Measurements from ENCODE around the gene MEI1. TPM values are rescaled to one million over a fixed set of nuclear protein-coding genes. Genes with fewer than 3 reads are reported as not detected.
A peak's percentile ranks its signal among the peaks of the same experiment; 100 is the strongest.

Gene MEI1
- total and polyA plus RNA-seq, 4 donors = 1.5 to 3.6 (median 2.0) TPM

DNA sequence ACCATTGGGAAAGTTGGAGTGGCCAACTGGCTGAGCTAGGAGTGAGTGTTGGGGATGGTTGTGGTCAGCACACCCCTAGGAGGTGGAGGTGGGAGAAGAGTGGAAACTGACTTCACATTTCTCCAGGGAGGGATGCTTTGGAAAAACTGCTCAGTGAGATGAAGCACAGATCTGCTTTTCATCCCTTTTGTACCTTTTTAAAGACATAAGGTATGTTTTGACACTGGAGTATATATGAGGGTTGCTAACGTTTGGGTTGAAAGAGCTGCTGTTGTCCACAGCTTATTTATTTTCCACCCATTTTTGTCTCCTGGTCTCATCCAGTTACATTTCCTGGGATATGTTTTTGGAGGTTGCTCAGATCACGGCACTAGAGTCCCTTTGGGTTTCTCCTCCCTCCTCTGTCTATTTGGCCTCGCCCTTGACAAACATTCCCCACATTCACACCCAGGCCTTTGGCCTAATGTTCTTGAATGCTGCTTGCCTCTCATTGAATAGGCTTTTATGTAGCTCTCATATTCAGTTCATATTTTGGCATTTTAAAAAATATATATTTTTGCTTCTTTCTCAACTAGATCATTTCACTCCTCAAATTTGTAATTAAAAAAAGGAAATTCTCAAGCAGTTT is 141.9 kb downstream of the MEI1 start:
- Histone ChIP-seq H3K27ac (ENCODE audit: low read depth, low read length) (peak overlapping the region; percentile 76), H3K36me3 (ENCODE audit: control insufficient read depth, insufficient read depth, low read length) (peaks cover 33% of the 10 kb centered on the region), H3K4me3 (ENCODE audit: low read depth, low read length) (no peak overlapping the region), H3K27me3 (ENCODE audit: control insufficient read depth, insufficient read depth, low read length) (no peaks in the 10 kb centered on the region), H3K9me3 (ENCODE audit: control insufficient read depth, insufficient read depth, low read length) (no peaks in the 10 kb centered on the region), H3K4me1 (ENCODE audit: control insufficient read depth, insufficient read depth, low read length) (peaks cover 25% of the 10 kb centered on the region)
- peak in 1 of 6 donors; percentile 32 for DNase-seq (ENCODE audit: low read depth in 4 of 6, low spot score in 6 of 6)
- no CpG with 5 or more reads among the region's 3 CpGs for WGBS (ENCODE audit: insufficient coverage)

DNA sequence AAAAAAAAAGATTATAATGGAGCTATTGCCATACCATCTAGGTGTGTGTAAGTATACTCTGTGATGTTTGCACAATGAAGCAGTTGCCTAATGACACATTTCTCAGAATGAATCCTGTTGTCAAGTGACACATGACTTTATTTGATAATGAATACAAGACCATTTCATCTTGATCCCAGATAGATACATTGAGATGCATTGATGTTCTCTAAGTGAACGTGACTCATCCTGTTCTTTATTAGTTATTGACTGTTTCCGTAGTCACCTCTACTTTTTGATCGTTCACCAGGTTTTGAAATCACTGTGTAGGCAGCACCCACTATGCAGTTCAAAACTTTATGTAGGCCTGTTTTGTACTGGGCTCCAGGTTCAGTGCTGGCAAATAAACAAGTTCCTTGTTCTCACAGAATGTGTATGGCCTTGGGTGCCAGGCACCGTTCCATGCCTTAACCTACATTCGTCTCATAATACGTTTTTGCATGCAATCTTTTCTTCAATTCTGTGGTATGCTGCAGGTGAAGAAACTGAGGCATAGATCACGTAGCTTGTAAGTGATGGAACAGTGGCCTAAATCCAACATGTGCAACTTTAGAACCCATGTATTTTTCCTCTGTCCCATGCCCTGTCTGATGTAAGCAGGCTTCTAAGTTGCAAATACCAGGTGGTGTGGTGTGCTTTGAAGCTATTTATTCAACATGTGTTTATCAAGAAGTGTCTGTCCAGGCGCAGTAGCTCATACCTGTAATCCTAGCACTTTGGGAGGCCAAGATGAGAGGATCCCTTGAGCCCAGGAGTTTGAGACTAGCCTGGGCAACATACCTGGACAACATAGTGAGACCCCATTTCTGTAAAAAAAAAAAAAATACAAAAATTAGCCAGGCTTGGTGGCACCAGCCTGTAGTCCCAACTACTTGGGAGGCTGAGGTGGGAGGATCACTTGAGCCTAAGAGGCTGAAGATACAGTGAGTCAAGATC is 144.0 kb downstream of the MEI1 start:
- H3K4me1 ChIP-seq (ENCODE audit: control insufficient read depth, insufficient read depth, low read length) = peaks cover 28% of the 10 kb centered on the region
- H3K9me3 ChIP-seq (ENCODE audit: control insufficient read depth, insufficient read depth, low read length) = no peaks in the 10 kb centered on the region
- H3K4me3 ChIP-seq (ENCODE audit: low read depth, low read length) = no peak overlapping the region
- peaks cover 21% of the 10 kb centered on the region for H3K36me3 ChIP-seq (ENCODE audit: control insufficient read depth, insufficient read depth, low read length)
- H3K27ac ChIP-seq (ENCODE audit: low read depth, low read length) = no peak overlapping the region
- 92% methylated on average over 2 of the region's 8 CpGs for WGBS (ENCODE audit: insufficient coverage)
- no peaks in the 10 kb centered on the region for H3K27me3 ChIP-seq (ENCODE audit: control insufficient read depth, insufficient read depth, low read length)
- DNase-seq (ENCODE audit: low read depth in 4 of 6, low spot score in 6 of 6) = no peak

DNA sequence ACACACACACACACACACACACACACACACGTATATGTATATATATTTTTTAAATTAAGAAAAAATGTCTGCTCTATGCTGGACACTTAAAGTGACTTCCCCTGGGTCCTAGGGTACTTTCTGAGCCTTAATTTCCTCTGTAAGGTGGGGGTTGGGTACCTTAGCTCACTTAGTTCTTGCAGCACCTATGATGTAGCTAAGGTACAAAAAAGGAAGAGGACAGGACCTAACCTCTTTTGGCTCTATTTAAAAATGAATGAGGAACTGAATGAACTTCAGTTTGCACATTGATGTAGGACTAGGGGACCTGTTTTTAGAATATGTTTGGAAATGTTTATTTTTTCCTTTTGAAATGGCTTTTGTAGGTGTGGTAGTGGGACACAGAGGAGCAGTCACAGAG is 144.7 kb downstream of the MEI1 start:
- no CpG with 5 or more reads among the region's 1 CpG for WGBS (ENCODE audit: insufficient coverage)
- Histone ChIP-seq H3K9me3 (ENCODE audit: control insufficient read depth, insufficient read depth, low read length) (no peaks in the 10 kb centered on the region), H3K27me3 (ENCODE audit: control insufficient read depth, insufficient read depth, low read length) (no peaks in the 10 kb centered on the region), H3K27ac (ENCODE audit: low read depth, low read length) (no peak overlapping the region), H3K36me3 (ENCODE audit: control insufficient read depth, insufficient read depth, low read length) (peaks cover 13% of the 10 kb centered on the region), H3K4me1 (ENCODE audit: control insufficient read depth, insufficient read depth, low read length) (peaks cover 32% of the 10 kb centered on the region), H3K4me3 (ENCODE audit: low read depth, low read length) (no peak overlapping the region)
- no peak for DNase-seq (ENCODE audit: low read depth in 4 of 6, low spot score in 6 of 6)

DNA sequence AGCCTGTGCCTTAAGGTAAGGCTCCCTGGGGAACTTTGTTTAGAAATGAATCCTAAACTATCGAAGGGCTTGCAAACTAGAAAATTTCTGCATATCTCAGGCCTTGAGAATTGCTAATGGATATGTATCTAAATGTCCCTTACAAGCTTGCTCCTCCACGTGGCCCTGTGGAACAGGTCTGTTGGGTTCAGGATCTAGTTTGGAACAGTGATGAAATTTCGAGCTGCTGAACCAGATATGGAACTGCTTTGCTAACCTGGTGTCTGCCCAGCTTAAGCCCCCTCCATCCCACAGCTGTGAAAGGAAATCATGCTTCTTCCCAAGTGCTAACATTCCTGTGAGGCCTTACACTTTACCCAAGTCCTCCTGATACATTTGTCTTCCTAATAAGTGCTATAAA is 145.2 kb downstream of the MEI1 start:
- no peak for DNase-seq (ENCODE audit: low read depth in 4 of 6, low spot score in 6 of 6)
- no peaks in the 10 kb centered on the region for H3K27me3 ChIP-seq (ENCODE audit: control insufficient read depth, insufficient read depth, low read length)
- no peaks in the 10 kb centered on the region for H3K9me3 ChIP-seq (ENCODE audit: control insufficient read depth, insufficient read depth, low read length)
- H3K4me1 ChIP-seq (ENCODE audit: control insufficient read depth, insufficient read depth, low read length) = peaks cover 32% of the 10 kb centered on the region
- no peak overlapping the region for H3K4me3 ChIP-seq (ENCODE audit: low read depth, low read length)
- no peak overlapping the region for H3K27ac ChIP-seq (ENCODE audit: low read depth, low read length)
- WGBS (ENCODE audit: insufficient coverage) = 21% methylated on average over 3 of the region's 3 CpGs
- peaks cover 9% of the 10 kb centered on the region for H3K36me3 ChIP-seq (ENCODE audit: control insufficient read depth, insufficient read depth, low read length)

DNA sequence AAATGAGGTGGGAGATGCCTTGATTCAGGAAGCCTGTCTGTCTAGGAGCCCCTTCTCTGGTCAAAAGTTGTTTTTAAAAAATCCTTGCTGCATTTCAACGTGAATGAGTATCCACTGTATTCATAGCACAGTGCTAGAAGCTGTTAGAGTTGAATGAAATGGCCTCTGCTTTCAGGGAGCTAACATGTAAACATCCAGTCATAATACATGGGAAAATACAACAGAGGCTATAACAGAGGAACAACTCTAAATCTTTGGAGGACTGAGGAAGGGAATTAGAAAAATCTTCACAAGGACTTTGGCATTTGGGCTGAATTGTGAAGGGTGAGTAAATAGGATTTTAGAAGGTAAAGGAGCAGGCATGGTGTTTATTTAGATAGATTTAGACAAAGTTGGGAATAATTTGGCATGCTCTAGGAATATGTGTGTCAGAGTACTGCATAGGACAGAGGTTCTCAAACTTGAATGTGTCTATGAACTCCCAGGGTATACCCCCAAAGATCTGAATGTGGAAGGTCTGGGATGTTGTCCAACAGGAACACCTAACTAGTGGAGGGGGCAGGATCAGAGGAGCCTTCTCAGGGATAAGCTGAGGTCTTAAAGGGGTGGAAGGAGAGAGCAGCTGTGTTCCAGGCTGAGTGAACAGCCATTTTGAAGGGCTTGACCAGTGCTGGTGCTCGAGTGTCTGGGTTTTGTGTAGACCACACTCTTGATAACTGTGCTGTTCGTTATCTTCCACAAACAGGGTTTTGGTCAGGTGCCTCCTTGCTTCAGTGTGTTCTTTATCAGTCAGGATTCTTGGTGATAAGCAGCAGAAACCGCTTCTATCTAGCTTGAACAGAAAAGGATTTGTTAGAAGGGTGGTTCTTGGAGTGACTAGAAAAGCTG is 146.3 kb downstream of the MEI1 start:
- no peaks in the 10 kb centered on the region for H3K27me3 ChIP-seq (ENCODE audit: control insufficient read depth, insufficient read depth, low read length)
- H3K9me3 ChIP-seq (ENCODE audit: control insufficient read depth, insufficient read depth, low read length) = no peaks in the 10 kb centered on the region
- peaks cover 3% of the 10 kb centered on the region for H3K36me3 ChIP-seq (ENCODE audit: control insufficient read depth, insufficient read depth, low read length)
- H3K4me1 ChIP-seq (ENCODE audit: control insufficient read depth, insufficient read depth, low read length) = peaks cover 27% of the 10 kb centered on the region
- H3K4me3 ChIP-seq (ENCODE audit: low read depth, low read length) = no peak overlapping the region
- peak overlapping the region; percentile 84 for H3K27ac ChIP-seq (ENCODE audit: low read depth, low read length)
- WGBS (ENCODE audit: insufficient coverage) = 66% methylated on average over 3 of the region's 4 CpGs
- DNase-seq (ENCODE audit: low read depth in 4 of 6, low spot score in 6 of 6) = no peak

DNA sequence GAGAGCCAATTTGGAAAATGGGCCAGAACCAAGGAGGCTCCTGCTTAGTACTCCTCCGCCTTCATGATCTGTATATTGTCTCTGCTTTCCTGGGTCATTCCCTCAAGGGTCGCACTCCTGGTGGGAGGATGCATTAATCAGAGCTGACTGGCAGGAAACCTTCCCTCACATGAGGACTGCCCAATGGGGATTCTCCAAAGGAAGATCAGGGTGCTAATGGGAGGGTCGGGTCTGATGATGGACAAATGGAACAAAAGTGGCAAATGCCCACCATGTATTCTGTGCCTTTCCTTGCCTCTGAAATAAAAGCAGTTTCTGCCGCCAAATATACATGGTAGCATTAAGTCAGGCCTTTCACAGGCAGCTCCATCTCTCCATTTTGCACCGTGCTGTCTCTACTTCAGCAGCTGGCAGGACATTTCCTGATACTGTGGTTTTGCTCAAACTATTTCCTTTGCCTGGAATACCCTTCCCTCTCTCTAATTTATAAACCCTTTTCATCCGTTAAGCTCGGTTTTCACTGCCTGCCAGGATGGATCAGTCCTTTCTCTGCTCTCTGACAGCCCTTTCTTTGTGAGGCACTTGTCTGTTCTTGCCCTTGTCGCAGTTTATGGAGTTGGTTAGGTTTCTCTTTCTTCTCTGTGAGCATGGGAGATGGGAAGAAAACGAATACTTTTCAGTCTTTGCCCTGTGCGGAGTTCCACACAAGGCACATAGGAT is 147.1 kb downstream of the MEI1 start:
- 26% methylated on average over 5 of the region's 10 CpGs for WGBS (ENCODE audit: insufficient coverage)
- Histone ChIP-seq H3K9me3 (ENCODE audit: control insufficient read depth, insufficient read depth, low read length) (no peaks in the 10 kb centered on the region), H3K36me3 (ENCODE audit: control insufficient read depth, insufficient read depth, low read length) (peaks cover 2% of the 10 kb centered on the region), H3K4me1 (ENCODE audit: control insufficient read depth, insufficient read depth, low read length) (peaks cover 21% of the 10 kb centered on the region), H3K27me3 (ENCODE audit: control insufficient read depth, insufficient read depth, low read length) (no peaks in the 10 kb centered on the region), H3K4me3 (ENCODE audit: low read depth, low read length) (no peak overlapping the region), H3K27ac (ENCODE audit: low read depth, low read length) (peak overlapping the region; percentile 84)
- peak in 2 of 6 donors; percentile 62 to 68 for DNase-seq (ENCODE audit: low read depth in 4 of 6, low spot score in 6 of 6)

DNA sequence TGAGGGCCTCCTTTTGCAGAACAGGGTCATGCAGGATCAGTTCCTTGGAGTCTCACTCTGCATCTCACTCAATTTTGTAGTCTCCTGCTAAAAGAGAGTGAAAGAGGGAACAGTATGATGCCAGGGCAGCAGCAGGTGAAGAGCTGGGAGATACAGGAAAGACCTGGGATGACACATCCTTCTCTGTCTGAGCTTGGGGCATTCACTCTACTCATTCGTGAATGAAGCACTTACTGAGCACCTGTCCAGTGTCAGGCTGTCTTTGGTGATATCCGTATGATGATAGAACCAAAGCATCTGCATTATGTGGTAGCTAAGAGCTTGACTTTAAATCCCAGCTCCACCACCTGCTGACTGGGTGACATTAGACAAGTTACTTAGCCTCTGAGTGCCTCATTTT is 148.0 kb downstream of the MEI1 start:
- no peak overlapping the region for H3K4me3 ChIP-seq (ENCODE audit: low read depth, low read length)
- peaks cover 9% of the 10 kb centered on the region for H3K36me3 ChIP-seq (ENCODE audit: control insufficient read depth, insufficient read depth, low read length)
- DNase-seq (ENCODE audit: low read depth in 4 of 6, low spot score in 6 of 6) = no peak
- 61% methylated on average over 2 of the region's 2 CpGs for WGBS (ENCODE audit: insufficient coverage)
- H3K4me1 ChIP-seq (ENCODE audit: control insufficient read depth, insufficient read depth, low read length) = peaks cover 21% of the 10 kb centered on the region
- no peaks in the 10 kb centered on the region for H3K9me3 ChIP-seq (ENCODE audit: control insufficient read depth, insufficient read depth, low read length)
- H3K27ac ChIP-seq (ENCODE audit: low read depth, low read length) = peak overlapping the region; percentile 84
- no peaks in the 10 kb centered on the region for H3K27me3 ChIP-seq (ENCODE audit: control insufficient read depth, insufficient read depth, low read length)

DNA sequence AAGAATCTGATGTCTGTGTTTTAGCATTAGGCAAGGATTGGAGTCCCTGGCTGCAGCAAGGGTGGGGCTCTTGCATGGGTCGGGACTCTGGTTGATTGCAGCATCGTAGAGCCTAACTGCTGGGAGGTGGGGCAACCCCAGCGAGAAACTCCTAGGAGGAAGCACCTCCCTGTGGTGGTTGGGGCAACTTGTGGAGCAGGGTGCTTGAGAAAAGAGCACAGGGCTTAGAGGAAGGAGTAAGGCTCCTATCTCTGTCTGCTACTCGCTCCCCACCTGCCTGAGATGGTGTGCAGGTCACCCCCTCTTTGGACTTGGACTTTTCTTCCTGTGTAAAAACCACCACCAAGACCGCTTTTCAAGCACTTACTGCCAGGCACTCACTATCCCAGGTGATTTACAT is 149.2 kb downstream of the MEI1 start:
- no peaks in the 10 kb centered on the region for H3K9me3 ChIP-seq (ENCODE audit: control insufficient read depth, insufficient read depth, low read length)
- peaks cover 9% of the 10 kb centered on the region for H3K36me3 ChIP-seq (ENCODE audit: control insufficient read depth, insufficient read depth, low read length)
- no peak overlapping the region for H3K4me3 ChIP-seq (ENCODE audit: low read depth, low read length)
- H3K27ac ChIP-seq (ENCODE audit: low read depth, low read length) = no peak overlapping the region
- no peaks in the 10 kb centered on the region for H3K27me3 ChIP-seq (ENCODE audit: control insufficient read depth, insufficient read depth, low read length)
- H3K4me1 ChIP-seq (ENCODE audit: control insufficient read depth, insufficient read depth, low read length) = peaks cover 21% of the 10 kb centered on the region
- DNase-seq (ENCODE audit: low read depth in 4 of 6, low spot score in 6 of 6) = no peak
- WGBS (ENCODE audit: insufficient coverage) = 89% methylated on average over 4 of the region's 5 CpGs

Data from spinal cord (tissue), 10 donors.